ENCODE data around the gene PLCH1. TPM values are rescaled to one million over a fixed set of nuclear protein-coding genes. Genes with fewer than 3 reads are reported as not detected.

Gene PLCH1
- total and polyA plus RNA-seq, 2 of the 8 experiments (the other 6 are each of a cell fraction or from before 2014, with no cell fraction given) = 5.8 to 17.2 TPM

DNA sequence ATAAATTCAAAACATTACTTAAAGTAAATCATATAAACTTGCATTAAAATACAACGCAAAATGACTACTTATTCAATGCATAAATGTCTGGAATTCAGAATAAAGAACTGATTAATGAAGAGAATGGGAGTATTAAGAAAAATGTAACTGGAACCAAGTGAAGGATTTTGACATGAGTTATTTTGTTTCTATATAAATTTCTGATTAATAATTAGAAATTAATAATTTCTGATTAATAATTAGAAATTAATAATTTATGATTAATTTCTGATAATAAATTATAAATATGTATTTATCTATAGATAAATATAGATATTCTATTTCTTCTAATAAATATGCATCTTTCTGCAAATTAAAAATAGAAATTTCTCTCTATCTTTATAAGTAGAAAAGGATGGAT lies 291.4 kb downstream of the PLCH1 start:
- H2BK20ac ChIP-seq (ENCODE audit: low read length) = no peak overlapping the region
- CTCF ChIA-PET (ENCODE audit: partially characterized antibody) = no interaction called here
- no peaks in the 10 kb centered on the region for H3K9me3 ChIP-seq (ENCODE audit: insufficient read depth in 2 of 2, low read depth in 1 of 2, low read length in 1 of 2)
- H2BK12ac ChIP-seq (ENCODE audit: low read depth, low read length) = no peak overlapping the region
- H3K9ac ChIP-seq (replicated peaks in 1 of 4; ENCODE audit: extremely low read depth in 1 of 4, low read depth in 3 of 4, low read length in 3 of 4) = no peak overlapping the region
- H3K27me3 ChIP-seq (replicated peaks in 1 of 4; ENCODE audit: control insufficient read depth in 3 of 4, extremely low read depth in 1 of 4, insufficient read depth in 3 of 4, low read length in 3 of 4) = no peaks in the 10 kb centered on the region
- POLR2A ChIA-PET (ENCODE audit: partially characterized antibody) = no interaction called here
- no peak overlapping the region for H2BK5ac ChIP-seq (ENCODE audit: low read depth, low read length)
- no peaks in the 10 kb centered on the region for H3K4me1 ChIP-seq (replicated peaks in 1 of 4; ENCODE audit: control insufficient read depth in 3 of 4, insufficient read depth in 4 of 4, low read length in 3 of 4)
- H2BK15ac ChIP-seq (ENCODE audit: low read length) = no peak overlapping the region
- no peak for FAIRE-seq
- no peak overlapping the region for H3K14ac ChIP-seq (ENCODE audit: insufficient read length)
- no peak overlapping the region for H4K91ac ChIP-seq (replicated peaks; ENCODE audit: insufficient read length, low read length)
- H2AFZ ChIP-seq (ENCODE audit: low read length) = no peak overlapping the region
- H3K36me3 ChIP-seq (ENCODE audit: control insufficient read depth in 2 of 4, insufficient read depth in 4 of 4, low read length in 3 of 4) = no peaks in the 10 kb centered on the region
- no peak overlapping the region for H3K4me2 ChIP-seq (ENCODE audit: insufficient read depth in 1 of 2, low read depth in 2 of 2, low read length in 2 of 2)
- DNase-seq (ENCODE audit: low read depth in 1 of 2, low spot score in 2 of 2) = no peak
- no peak overlapping the region for H3K27ac ChIP-seq (ENCODE audit: low read depth, low read length)
- H3K79me1 ChIP-seq (ENCODE audit: low read depth, low read length) = 0 out of 2 replicates have a peak, but pooled peaks cover 2% of the 10 kb centered on the region
- no peaks in the 10 kb centered on the region for H3K79me2 ChIP-seq (ENCODE audit: control insufficient read depth in 1 of 2, insufficient read depth in 2 of 2, low read length in 2 of 2)
- H3K23me2 ChIP-seq (ENCODE audit: low read depth, low read length) = peaks cover 2% of the 10 kb centered on the region; the same call in 1 of the 2 replicates
- H3K4me3 ChIP-seq (ENCODE audit: extremely low read depth in 1 of 4, insufficient read depth in 2 of 4, low read depth in 3 of 4, low read length in 4 of 4) = no peak overlapping the region
- no peaks in the 10 kb centered on the region for H4K20me1 ChIP-seq (replicated peaks in 1 of 2; ENCODE audit: control insufficient read depth in 1 of 2, insufficient read depth in 2 of 2, low read length in 2 of 2)
- no peak overlapping the region for H3K56ac ChIP-seq (replicated peaks; ENCODE audit: insufficient read length, low read depth, low read length)
- no peak overlapping the region for H3K23ac ChIP-seq (ENCODE audit: insufficient read length)
- H4K5ac ChIP-seq (ENCODE audit: insufficient read length, low read depth, low read length) = no peak overlapping the region
- no peak overlapping the region for H3K18ac ChIP-seq (ENCODE audit: extremely low read depth, low read length)
- WGBS, 2 experiments (ENCODE audit: extremely low coverage in 1 of 2, insufficient coverage in 1 of 2, insufficient read length in 1 of 2, insufficient replicate concordance in 2 of 2, low coverage in 1 of 2, low lambda C conversion rate in 2 of 2, missing lambda C conversion rate in 1 of 2) = 92% methylated on average over 1 of the region's 1 CpG; no CpG with 5 or more reads in 1 of the 2 experiments
- TF ChIP-seq CHD2 (IDR thresholded peaks at IDR 0.05; ENCODE audit: low read length) = no peak
- no peak for TF ChIP-seq EZH2 (IDR thresholded peaks at IDR 0.05; ENCODE audit: low read depth, low read length, severe bottlenecking)
- TF ChIP-seq SIN3A (conservative IDR thresholded peaks at IDR 0.05 in 1 of 2, IDR thresholded peaks at IDR 0.05 in 1 of 2; ENCODE audit: low read depth in 1 of 2, low read length in 2 of 2) = no peak
- no peak for TF ChIP-seq POLR2AphosphoS5 (IDR thresholded peaks at IDR 0.05; ENCODE audit: low read depth, low read length)
- no peak overlapping the region for H2BK120ac ChIP-seq (replicated peaks; ENCODE audit: low read depth, low read length)
- no peak overlapping the region for H3K4ac ChIP-seq (replicated peaks; ENCODE audit: insufficient read length, low read depth, low read length)
- H4K8ac ChIP-seq (ENCODE audit: extremely low read depth, insufficient read depth, low read length) = no peak overlapping the region
- no peak overlapping the region for H2AK5ac ChIP-seq (ENCODE audit: low read depth, low read length)

Measured in H1 (cell line).